Adrenal gland (tissue), 5 donors: ENCODE results near the gene SHC1.

Source experiments
- CTCF ChIP-seq, 6 experiments: fragments of 450-650 bp in 4 of 6; fragments of 200-600 bp in 2 of 6; sonication (generic) in 1 of 6; IDR thresholded peaks; 1 replicate in 5 of 6; 2 replicates in 1 of 6; pipeline versions ENCODE4 v1.5.1 to v1.8.0; 2016 to 2021; ENCODE audit warnings: antibody characterized with exemption in 6 of 6, mild to moderate bottlenecking in 2 of 6, moderate library complexity in 1 of 6
- POLR2A ChIP-seq, 2 donors: fragments of 450-650 bp; IDR thresholded peaks; one replicate each; pipeline ENCODE4 v1.6.1; 2017; ENCODE audit warnings: antibody characterized with exemption in 2 of 2, mild to moderate bottlenecking in 2 of 2, moderate library complexity in 1 of 2
- donor health status: DM: no; HTN: no; CAD: no.

GRCh38 chr1:154982341-154982740, 11.8 kb upstream of the SHC1 start:
- TF ChIP-seq POLR2A (IDR thresholded peaks at IDR 0.05): no peak
- TF ChIP-seq CTCF (IDR thresholded peaks at IDR 0.05): no peak
